Embryonic facial prominence (tissue), 1 donor: ENCODE results near the gene EFCAB6.

Source experiments
- DNase-seq: peaks from one replicate; pipeline ENCODE4 v3.0.0-alpha.2; 2016; ENCODE audit errors: extremely low spot score

Gene EFCAB6

GRCh38 chr22:43591380-43591779 is 220.7 kb downstream of the EFCAB6 start:
- DNase-seq, result no peak

- no peak for DNase-seq
Measured at GRCh38 chr22:43587574-43587973, 224.5 kb downstream of the EFCAB6 start.

DNA sequence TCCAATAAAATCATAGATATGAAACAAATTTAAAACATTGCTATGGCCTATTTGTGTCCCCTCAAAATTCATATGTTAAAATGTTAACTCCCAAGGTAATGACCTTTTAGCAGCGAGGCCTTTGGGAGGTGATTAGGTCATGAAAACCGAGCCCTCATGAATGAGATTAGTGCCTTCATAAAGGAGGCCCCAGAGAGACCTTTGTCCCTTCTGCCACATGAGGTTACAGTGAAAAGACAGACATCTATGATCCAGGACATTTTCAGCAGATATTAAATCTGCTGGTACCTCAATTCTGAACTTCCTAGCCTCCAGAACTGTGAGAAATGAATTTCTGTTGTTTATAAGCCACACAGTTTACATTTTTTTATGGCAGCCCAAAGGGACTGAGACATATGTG is 228.6 kb downstream of the EFCAB6 start:
- no peak for DNase-seq

GRCh38 chr22:43582394-43582793 is 229.7 kb downstream of the EFCAB6 start:
- no peak for DNase-seq

GRCh38 chr22:43580271-43580750 is 231.8 kb downstream of the EFCAB6 start:
- DNase-seq, result no peak

- DNase-seq, result no peak
Measured at GRCh38 chr22:43574738-43575137, 237.4 kb downstream of the EFCAB6 start.

- DNase-seq, result no peak
Measured at GRCh38 chr22:43572710-43573109, 239.4 kb downstream of the EFCAB6 start.

GRCh38 chr22:43571181-43571580 is 240.9 kb downstream of the EFCAB6 start:
- no peak for DNase-seq

GRCh38 chr22:43570531-43571165 is 241.5 kb downstream of the EFCAB6 start:
- DNase-seq, result no peak

GRCh38 chr22:43569111-43569510 is 243.0 kb downstream of the EFCAB6 start:
- DNase-seq, result no peak

GRCh38 chr22:43567691-43568324 is 244.3 kb downstream of the EFCAB6 start:
- no peak for DNase-seq

- no peak for DNase-seq
Measured at GRCh38 chr22:43566561-43567332, 245.4 kb downstream of the EFCAB6 start.

GRCh38 chr22:43566021-43566420 is 246.1 kb downstream of the EFCAB6 start:
- no peak for DNase-seq

- no peak for DNase-seq
Measured at GRCh38 chr22:43564859-43565258, 247.2 kb downstream of the EFCAB6 start.

GRCh38 chr22:43563571-43563970 is 248.5 kb downstream of the EFCAB6 start:
- no peak for DNase-seq

- DNase-seq, result no peak
Measured at GRCh38 chr22:43562843-43563242, 249.3 kb downstream of the EFCAB6 start.

GRCh38 chr22:43561415-43562178 is 250.5 kb downstream of the EFCAB6 start:
- no peak for DNase-seq

GRCh38 chr22:43560651-43561050 is 251.5 kb downstream of the EFCAB6 start:
- DNase-seq, result no peak

DNA sequence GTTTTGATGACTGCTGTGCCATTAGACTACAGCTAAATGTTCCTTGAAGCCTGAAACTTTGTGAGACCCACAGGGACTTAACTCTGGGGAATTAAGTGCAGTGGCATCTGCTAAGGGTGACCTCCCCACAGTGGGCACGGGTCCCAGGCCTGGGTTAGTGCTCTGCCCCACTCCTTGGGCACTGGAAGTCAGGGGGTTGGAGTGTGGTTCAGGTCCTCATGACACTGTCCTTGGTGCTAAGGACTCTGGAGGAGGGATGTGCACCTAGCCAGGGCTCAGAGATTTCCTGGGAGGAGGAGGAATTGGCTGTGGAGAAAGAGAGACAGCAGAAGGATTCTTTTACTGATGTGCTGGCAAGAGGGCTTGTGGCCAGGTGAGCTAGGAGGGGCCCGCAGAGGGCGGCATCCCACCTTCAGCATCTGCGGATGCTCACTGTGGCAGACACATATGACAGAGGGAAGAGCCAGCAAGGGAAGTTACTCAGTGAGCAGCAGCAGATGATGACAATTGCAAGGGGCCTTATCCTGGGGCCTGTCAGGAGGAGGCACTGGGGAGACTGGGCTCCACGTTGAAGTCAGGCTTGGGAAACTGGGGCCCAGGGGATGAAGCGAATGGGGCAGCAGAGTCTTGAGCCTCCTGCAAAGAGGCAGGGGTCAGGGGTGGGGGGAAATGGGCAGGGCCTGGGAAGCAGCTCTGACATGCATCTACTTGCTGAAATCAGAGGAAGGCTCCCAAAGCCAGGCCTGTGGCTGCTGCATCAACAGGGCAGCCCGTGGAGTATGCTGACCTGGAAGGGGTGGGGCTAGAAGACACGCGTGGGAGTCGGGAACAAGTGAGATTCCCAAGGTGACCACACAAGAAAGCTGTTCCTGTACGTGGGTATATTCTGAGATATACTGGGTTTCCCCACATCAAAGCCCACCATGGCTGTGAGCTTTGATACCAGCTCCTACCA is 256.3 kb downstream of the EFCAB6 start:
- no peak for DNase-seq

- DNase-seq, result no peak
Measured at GRCh38 chr22:43554694-43555365, 257.3 kb downstream of the EFCAB6 start.
